Right lobe of liver (tissue), 6 donors: ENCODE results near the gene MFAP2. TPM values are rescaled to one million over a fixed set of nuclear protein-coding genes. Genes with fewer than 3 reads are reported as not detected.

ENCODE experiments used
- ATAC-seq, 4 donors: fragments of 200-7000 bp; cut with Tn5 transposase; one replicate each; pipeline ENCODE4 v1.9.1; 2020; ENCODE audit warnings: mild to moderate bottlenecking in 4 of 4, moderate library complexity in 4 of 4
- DNase-seq, 3 donors: peaks; one replicate each; pipeline ENCODE4 v3.0.0-alpha.2; 2020
- H3K27ac ChIP-seq, 3 donors: fragments of 200-600 bp; one replicate each; pipeline ENCODE4 v1.8.0; 2022
- H3K27me3 ChIP-seq, 2 donors: fragments of 200-600 bp; one replicate each; pipeline ENCODE4 v1.8.0; 2022
- H3K36me3 ChIP-seq, 4 donors: fragments of 200-600 bp; sonication (generic) in 1 of 4; one replicate each; pipeline versions ENCODE4 v1.5.1 to v1.8.0; 2017 to 2022; ENCODE audit warnings: control low read depth in 1 of 4
- H3K4me1 ChIP-seq, 4 donors: fragments of 200-600 bp; sonication (generic) in 1 of 4; one replicate each; pipeline versions ENCODE4 v1.5.1 to v1.8.0; 2017 to 2022; ENCODE audit warnings: control low read depth in 1 of 4
- H3K4me3 ChIP-seq, 3 donors: fragments of 200-600 bp; one replicate each; pipeline ENCODE4 v1.8.0; 2022
- H3K9me3 ChIP-seq, 4 donors: fragments of 200-600 bp; sonication (generic) in 1 of 4; one replicate each; pipeline versions ENCODE4 v1.5.1 to v1.8.0; 2017 to 2022; ENCODE audit warnings: control low read depth in 1 of 4
- POLR2A ChIP-seq: fragments of 450-650 bp; IDR thresholded peaks from one replicate; pipeline ENCODE4 v1.6.1; 2017; ENCODE audit warnings: antibody characterized with exemption, mild to moderate bottlenecking
- WGBS: methylation state at CpG from one replicate; pipeline ENCODE4 v1.1.6; 2018; ENCODE audit warnings: low coverage, low lambda C conversion rate; ENCODE audit not compliant: insufficient coverage; ENCODE audit errors: missing lambda C conversion rate; 5-methylcytosine and 5-hydroxymethylcytosine counted together
- intact Hi-C, 2 donors: fragments of 100-400 bp; cut with DNase I; formaldehyde crosslinking; loops; one replicate each; pipeline versions ENCODE4 v1.11.2 to v1.14.1; 2022
- total RNA-seq, 6 experiments: library from RNA; depleted of rRNA in 2 of 6; stranded (reverse); fragments of >200 nt in 2 of 6; fragmentation: NEBNext Ultra II Directional in 3 of 6; extraction: Animal tissue kit (Norgen Biotek cat#: 25700) in 3 of 6; gene quantifications; one replicate each; pipeline versions ENCODE4 v1.1.0 to v1.2.4, GENCODE V29; 2016 to 2023
- TF ChIP-seq, protein P1 (sequence below), 4 donors: fragments of 200-600 bp in 3 of 4; fragments of 450-650 bp in 1 of 4; IDR thresholded peaks; one replicate each; pipeline versions ENCODE4 v1.5.1 to v1.8.0; 2016 to 2022; ENCODE audit warnings: antibody characterized with exemption in 4 of 4, mild to moderate bottlenecking in 2 of 4
- donor health status: DM: no; HTN: yes; CAD: no.
- donor health status: DM: no; HTN: no; CAD: no.
- donor health status: DM: no; HTN: no; CAD: no.
- donor health status: DM: no; HTN: yes; CAD: no.
- donor health status: DM: no; HTN: yes; CAD: no.

The MFAP2 gene
- total RNA-seq, 6 experiments from 2014 or later, result 0.35 to 1.3 (median 1.2) TPM; not detected in 3

DNA sequence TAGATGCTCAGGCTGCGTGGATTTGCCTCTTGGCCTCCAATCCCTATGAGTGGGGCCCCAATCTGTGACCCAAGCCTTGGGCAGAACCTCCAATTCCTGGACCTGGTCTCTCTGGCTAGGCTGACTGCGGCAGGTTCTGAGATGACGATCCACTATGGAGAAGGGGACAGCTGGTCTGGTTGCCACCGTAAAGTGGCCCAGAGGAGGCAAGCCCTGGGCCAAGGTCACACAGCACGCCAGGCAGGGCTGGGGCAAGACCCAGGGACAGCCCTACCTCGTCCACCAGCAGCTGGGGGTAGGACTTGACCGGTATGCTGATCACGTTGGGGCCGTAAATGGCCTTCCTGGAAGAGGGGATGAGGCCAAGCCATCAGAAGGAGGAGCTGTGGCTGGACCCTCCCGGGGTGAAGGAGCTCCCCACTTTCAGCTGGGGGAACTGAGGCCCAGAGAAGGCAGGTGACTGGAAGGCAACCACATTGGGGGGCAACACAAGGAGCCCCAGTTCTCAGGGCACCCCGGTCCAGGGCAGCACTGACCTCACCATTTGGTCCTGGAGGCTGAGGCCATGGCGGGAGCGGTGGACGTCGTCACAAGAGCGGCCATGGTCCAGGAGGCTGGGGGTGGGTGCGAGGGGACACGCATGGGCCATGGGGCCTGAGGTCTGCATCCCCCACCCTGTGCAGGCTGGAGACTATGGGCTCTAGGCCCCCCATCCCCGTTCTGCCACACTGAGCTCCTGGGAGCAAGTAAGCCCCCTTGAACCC, 21.5 kb upstream of the MFAP2 start:
- Histone ChIP-seq H3K4me1 (no peaks in the 10 kb centered on the region), H3K9me3 (no peaks in the 10 kb centered on the region), H3K36me3 (peaks cover 0 to 9% (median under 1%) of the 10 kb centered on the region in 4 donors), H3K4me3 (no peak overlapping the region), H3K27ac (no peak overlapping the region), H3K27me3 (no peaks in the 10 kb centered on the region)
- intact Hi-C loops, result no loop called here
- no peak for TF ChIP-seq POLR2A
- TF ChIP-seq, protein P1, sequence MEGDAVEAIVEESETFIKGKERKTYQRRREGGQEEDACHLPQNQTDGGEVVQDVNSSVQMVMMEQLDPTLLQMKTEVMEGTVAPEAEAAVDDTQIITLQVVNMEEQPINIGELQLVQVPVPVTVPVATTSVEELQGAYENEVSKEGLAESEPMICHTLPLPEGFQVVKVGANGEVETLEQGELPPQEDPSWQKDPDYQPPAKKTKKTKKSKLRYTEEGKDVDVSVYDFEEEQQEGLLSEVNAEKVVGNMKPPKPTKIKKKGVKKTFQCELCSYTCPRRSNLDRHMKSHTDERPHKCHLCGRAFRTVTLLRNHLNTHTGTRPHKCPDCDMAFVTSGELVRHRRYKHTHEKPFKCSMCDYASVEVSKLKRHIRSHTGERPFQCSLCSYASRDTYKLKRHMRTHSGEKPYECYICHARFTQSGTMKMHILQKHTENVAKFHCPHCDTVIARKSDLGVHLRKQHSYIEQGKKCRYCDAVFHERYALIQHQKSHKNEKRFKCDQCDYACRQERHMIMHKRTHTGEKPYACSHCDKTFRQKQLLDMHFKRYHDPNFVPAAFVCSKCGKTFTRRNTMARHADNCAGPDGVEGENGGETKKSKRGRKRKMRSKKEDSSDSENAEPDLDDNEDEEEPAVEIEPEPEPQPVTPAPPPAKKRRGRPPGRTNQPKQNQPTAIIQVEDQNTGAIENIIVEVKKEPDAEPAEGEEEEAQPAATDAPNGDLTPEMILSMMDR (IDR thresholded peaks at IDR 0.05), result no peak
- WGBS, result 100% methylated on average over 2 of the region's 19 CpGs
- ATAC-seq (no peak), DNase-seq (no peak)

GRCh38 chr1:16999863-17000262, 19.4 kb upstream of the MFAP2 start:
- ATAC-seq (no peak), DNase-seq (no peak)
- no peak overlapping the region for H3K27ac ChIP-seq
- intact Hi-C loops, result no loop called here
- WGBS, result no CpG with 5 or more reads among the region's 8 CpGs
- no peaks in the 10 kb centered on the region for H3K27me3 ChIP-seq
- no peaks in the 10 kb centered on the region for H3K9me3 ChIP-seq
- no peak overlapping the region for H3K4me3 ChIP-seq
- no peaks in the 10 kb centered on the region for H3K4me1 ChIP-seq
- H3K36me3 ChIP-seq, result peaks cover 0 to 9% (median under 1%) of the 10 kb centered on the region in 4 donors
- TF ChIP-seq, protein P1 (IDR thresholded peaks at IDR 0.05), result no peak
- TF ChIP-seq POLR2A, result no peak

DNA sequence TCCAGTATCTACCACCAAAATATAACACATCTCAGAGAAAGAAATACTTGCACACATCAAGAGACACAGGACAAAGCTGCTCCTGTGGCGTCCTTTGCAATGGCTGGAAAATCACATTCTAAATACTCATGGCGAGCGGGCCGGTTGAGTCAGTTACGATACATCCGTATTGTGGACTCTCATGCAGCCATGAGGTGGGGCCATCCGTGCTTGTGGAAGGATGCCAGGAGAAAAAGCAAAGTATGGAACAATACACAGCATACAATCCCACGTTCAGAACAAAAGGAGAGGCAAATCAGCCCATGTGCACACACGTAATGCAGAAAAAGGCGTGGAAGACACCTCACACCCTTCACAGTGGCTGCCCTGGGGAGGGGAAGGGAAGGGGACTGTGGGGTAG, 18.2 kb upstream of the MFAP2 start:
- H3K4me1 ChIP-seq, result no peaks in the 10 kb centered on the region
- TF ChIP-seq, protein P1 (IDR thresholded peaks at IDR 0.05), result no peak
- TF ChIP-seq POLR2A, result no peak
- DNase-seq, result no peak
- ATAC-seq, result no peak
- H3K27ac ChIP-seq, result no peak overlapping the region
- H3K27me3 ChIP-seq, result no peaks in the 10 kb centered on the region
- no peaks in the 10 kb centered on the region for H3K9me3 ChIP-seq
- H3K4me3 ChIP-seq, result no peak overlapping the region
- intact Hi-C loops, result no loop called here
- WGBS, result 91% methylated on average over 9 of the region's 10 CpGs
- peaks cover 0 to 5% (median under 1%) of the 10 kb centered on the region in 4 donors for H3K36me3 ChIP-seq

DNA sequence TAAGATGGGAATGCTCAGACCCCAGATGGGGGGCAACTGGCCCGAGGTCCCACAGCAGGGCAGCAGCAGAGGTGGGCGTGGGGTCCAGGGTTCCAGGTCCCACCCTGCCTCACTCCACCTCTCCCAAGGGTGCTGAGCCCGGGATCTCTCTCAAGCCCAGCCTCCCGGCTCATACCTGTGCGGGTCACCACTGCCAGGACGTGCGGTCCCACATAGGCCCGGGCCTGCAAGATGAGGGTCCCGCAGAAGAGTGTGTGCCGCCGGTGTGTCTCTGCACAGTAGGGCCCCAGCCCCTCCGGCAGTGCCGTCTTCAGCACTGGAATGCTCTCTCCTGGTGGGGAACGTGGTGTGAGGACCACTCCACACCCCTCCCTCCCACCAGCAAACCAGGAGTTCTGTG, 16.4 kb upstream of the MFAP2 start:
- no peak overlapping the region for H3K27ac ChIP-seq
- intact Hi-C loops, result no loop called here
- H3K4me3 ChIP-seq, result no peak overlapping the region
- no peaks in the 10 kb centered on the region for H3K27me3 ChIP-seq
- H3K36me3 ChIP-seq, result peaks cover 0 to 2% (median under 1%) of the 10 kb centered on the region in 4 donors
- ATAC-seq (no peak), DNase-seq (no peak)
- TF ChIP-seq, protein P1 (IDR thresholded peaks at IDR 0.05), result no peak
- TF ChIP-seq POLR2A, result no peak
- no peaks in the 10 kb centered on the region for H3K9me3 ChIP-seq
- 100% methylated on average over 2 of the region's 14 CpGs for WGBS
- H3K4me1 ChIP-seq, result no peaks in the 10 kb centered on the region
